ENCODE measurements around the gene NEURL1B. TPM values are rescaled to one million over a fixed set of nuclear protein-coding genes. Genes with fewer than 3 reads are reported as not detected.

Gene NEURL1B
- polyA plus RNA-seq, 1 donor (not counting 4 experiments of a cell fraction or from before 2014, with no cell fraction given): 0.43 TPM

DNA sequence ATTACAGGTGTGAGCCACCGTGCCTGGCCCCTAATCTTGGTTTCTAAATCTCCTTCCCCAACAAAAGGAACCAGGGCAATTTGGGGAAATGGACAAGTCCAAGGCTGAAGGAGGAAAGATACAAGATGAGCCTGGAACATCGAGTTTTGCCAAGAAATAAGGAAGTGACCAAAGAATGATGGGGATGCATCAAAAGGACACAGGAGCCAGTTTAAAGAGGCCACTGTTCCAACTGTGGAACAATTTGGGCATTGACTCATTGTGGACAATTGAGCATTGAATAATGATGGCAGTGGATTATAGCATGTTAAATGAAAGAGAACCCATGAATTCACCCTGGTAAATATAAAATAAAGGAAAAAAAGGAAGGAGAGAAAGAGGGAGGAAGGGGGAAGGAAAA is 82.4 kb downstream of the NEURL1B start:
- no peak for DNase-seq (ENCODE audit: low read depth, low spot score)
- Histone ChIP-seq H3K9ac (ENCODE audit: control insufficient read depth, extremely low read depth, insufficient read depth, low read length) (no peak overlapping the region), H3K27ac (ENCODE audit: control insufficient read depth, insufficient read depth, low read length) (no peak overlapping the region), H3K27me3 (ENCODE audit: control insufficient read depth, extremely low read depth, insufficient read depth, low read length) (peaks cover 21% of the 10 kb centered on the region), H4K20me1 (ENCODE audit: control insufficient read depth, extremely low read depth, insufficient read depth, low read length) (no peaks in the 10 kb centered on the region), H3K4me1 (ENCODE audit: control insufficient read depth, extremely low read depth, insufficient read depth, low read length) (no peaks in the 10 kb centered on the region), H3K4me2 (ENCODE audit: control insufficient read depth, extremely low read depth, insufficient read depth, low read depth, low read length) (no peak overlapping the region), H3K9me3 (ENCODE audit: control insufficient read depth, low read depth, low read length) (no peaks in the 10 kb centered on the region), H3K36me3 (ENCODE audit: control insufficient read depth in 2 of 2, extremely low read depth in 1 of 2, insufficient read depth in 2 of 2, low read length in 2 of 2) (no peaks in the 10 kb centered on the region), H3K9me1 (ENCODE audit: control insufficient read depth, extremely low read depth, insufficient read depth, low read length) (no peaks in the 10 kb centered on the region), H3K79me2 (ENCODE audit: control insufficient read depth, insufficient read depth, low read length) (no peaks in the 10 kb centered on the region), H3K4me3 (ENCODE audit: control insufficient read depth in 2 of 3, extremely low read depth in 1 of 3, insufficient read depth in 2 of 3, low read depth in 1 of 3, low read length in 3 of 3) (no peak overlapping the region), H2AFZ (ENCODE audit: control insufficient read depth, low read length) (no peak overlapping the region)
- no peak for FAIRE-seq
- dilution Hi-C loops (cut with MboI; ENCODE audit: extremely low pct_ligation_motif_present, low sequenced_read_pairs): no loop called here
- TF ChIP-seq CTCF (optimal IDR thresholded peaks at IDR 0.05 in 1 of 3, IDR thresholded peaks at IDR 0.05 in 1 of 3, conservative IDR thresholded peaks at IDR 0.05 in 1 of 3; ENCODE audit: extremely low read depth in 1 of 3, insufficient read depth in 2 of 3, low read length in 3 of 3) (no peak), EZH2 (IDR thresholded peaks at IDR 0.05; ENCODE audit: low read length) (no peak)

GRCh38 chr5:172724242-172725183 is 83.5 kb downstream of the NEURL1B start:
- FAIRE-seq (no peak), DNase-seq (ENCODE audit: low read depth, low spot score) (no peak)
- H3K4me1 ChIP-seq (ENCODE audit: control insufficient read depth, extremely low read depth, insufficient read depth, low read length): no peaks in the 10 kb centered on the region
- no peak overlapping the region for H2AFZ ChIP-seq (ENCODE audit: control insufficient read depth, low read length)
- no peak overlapping the region for H3K27ac ChIP-seq (ENCODE audit: control insufficient read depth, insufficient read depth, low read length)
- TF ChIP-seq CTCF (optimal IDR thresholded peaks at IDR 0.05 in 1 of 3, IDR thresholded peaks at IDR 0.05 in 1 of 3, conservative IDR thresholded peaks at IDR 0.05 in 1 of 3; ENCODE audit: extremely low read depth in 1 of 3, insufficient read depth in 2 of 3, low read length in 3 of 3) (no peak), EZH2 (IDR thresholded peaks at IDR 0.05; ENCODE audit: low read length) (no peak)
- no peak overlapping the region for H3K4me3 ChIP-seq (ENCODE audit: control insufficient read depth in 2 of 3, extremely low read depth in 1 of 3, insufficient read depth in 2 of 3, low read depth in 1 of 3, low read length in 3 of 3)
- no peaks in the 10 kb centered on the region for H3K9me1 ChIP-seq (ENCODE audit: control insufficient read depth, extremely low read depth, insufficient read depth, low read length)
- H3K36me3 ChIP-seq (ENCODE audit: control insufficient read depth in 2 of 2, extremely low read depth in 1 of 2, insufficient read depth in 2 of 2, low read length in 2 of 2): no peaks in the 10 kb centered on the region
- dilution Hi-C loops (cut with MboI; ENCODE audit: extremely low pct_ligation_motif_present, low sequenced_read_pairs): no loop called here
- H3K79me2 ChIP-seq (ENCODE audit: control insufficient read depth, insufficient read depth, low read length): no peaks in the 10 kb centered on the region
- H3K9me3 ChIP-seq (ENCODE audit: control insufficient read depth, low read depth, low read length): no peaks in the 10 kb centered on the region
- H3K9ac ChIP-seq (ENCODE audit: control insufficient read depth, extremely low read depth, insufficient read depth, low read length): no peak overlapping the region
- H3K4me2 ChIP-seq (ENCODE audit: control insufficient read depth, extremely low read depth, insufficient read depth, low read depth, low read length): no peak overlapping the region
- H3K27me3 ChIP-seq (ENCODE audit: control insufficient read depth, extremely low read depth, insufficient read depth, low read length): peaks cover 21% of the 10 kb centered on the region
- no peaks in the 10 kb centered on the region for H4K20me1 ChIP-seq (ENCODE audit: control insufficient read depth, extremely low read depth, insufficient read depth, low read length)

Data from keratinocyte (primary cell).